Mesothelial cell of epicardium (in vitro differentiated cells): ENCODE results near the gene KIRREL3. TPM values are rescaled to one million over a fixed set of nuclear protein-coding genes. Genes with fewer than 3 reads are reported as not detected.

Source experiments
- DNase-seq, 2 experiments: peaks; one replicate each; pipeline ENCODE4 v3.0.0; 2021; ENCODE audit warnings: low spot score in 2 of 2; ENCODE audit not compliant: unreplicated experiment in 2 of 2
- H3K27ac Mint-ChIP-seq: 2 replicates; pipeline ENCODE4 v1.8.0; 2021; ENCODE audit warnings: mixed read lengths
- H3K27me3 Mint-ChIP-seq: 2 replicates; pipeline ENCODE4 v1.8.0; 2021; ENCODE audit warnings: low read depth, mixed read lengths
- H3K36me3 Mint-ChIP-seq: 2 replicates; pipeline ENCODE4 v1.8.0; 2021; ENCODE audit warnings: mixed read lengths
- H3K4me1 Mint-ChIP-seq: 2 replicates; pipeline ENCODE4 v1.8.0; 2021; ENCODE audit warnings: mixed read lengths
- H3K4me3 Mint-ChIP-seq: 2 replicates; pipeline ENCODE4 v1.8.0; 2021; ENCODE audit warnings: mild to moderate bottlenecking, moderate library complexity, mixed read lengths
- H3K9me3 Mint-ChIP-seq: 2 replicates; pipeline ENCODE4 v1.8.0; 2021; ENCODE audit warnings: mixed read lengths
- total RNA-seq: library from RNA; stranded (reverse); gene quantifications from 3 replicates; pipeline ENCODE4 v1.2.1, GENCODE V29; 2021
- TF ChIP-seq, protein P1 (sequence below): fragments of 200-600 bp; sonication (generic); IDR thresholded peaks from one replicate; pipeline ENCODE4 v1.5.0; 2021; ENCODE audit warnings: antibody characterized with exemption; ENCODE audit not compliant: unreplicated experiment

Gene KIRREL3
- total RNA-seq, 1 donor from 2014 or later = 0.31 TPM

DNA sequence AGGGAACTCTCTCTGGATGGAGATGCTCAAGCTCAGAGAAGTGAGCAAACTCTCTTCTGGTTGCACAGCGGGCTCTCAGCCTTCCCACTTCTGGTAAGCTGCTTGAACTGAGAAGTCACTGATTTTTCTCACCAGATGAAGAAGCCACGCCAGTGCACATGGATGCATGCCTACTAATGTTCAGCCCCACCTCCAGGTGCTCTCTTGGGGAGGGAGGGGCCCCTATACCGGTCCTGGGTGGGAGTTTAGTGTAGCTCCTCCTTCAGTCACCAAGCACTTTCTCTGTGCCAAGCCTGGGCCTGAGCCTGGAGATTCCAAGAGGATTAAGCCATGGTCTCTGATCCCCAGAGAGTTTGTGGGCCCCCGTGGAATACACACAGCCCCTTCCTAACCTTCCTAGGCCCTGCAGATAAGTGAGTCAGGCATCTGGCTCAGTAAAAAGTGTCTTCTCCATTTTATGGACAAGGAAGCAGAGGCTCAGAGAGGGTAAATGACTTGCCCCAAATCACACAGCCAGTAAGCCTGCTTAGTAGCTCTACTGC, 502.9 kb downstream of the KIRREL3 start:
- Mint-ChIP-seq H3K4me3 (no peak overlapping the region), H3K27ac (no peak overlapping the region), H3K9me3 (no peaks in the 10 kb centered on the region), H3K27me3 (peaks cover 31% of the 10 kb centered on the region), H3K36me3 (no peaks in the 10 kb centered on the region), H3K4me1 (peaks cover 6% of the 10 kb centered on the region)
- no peak for DNase-seq
- TF ChIP-seq, protein P1, sequence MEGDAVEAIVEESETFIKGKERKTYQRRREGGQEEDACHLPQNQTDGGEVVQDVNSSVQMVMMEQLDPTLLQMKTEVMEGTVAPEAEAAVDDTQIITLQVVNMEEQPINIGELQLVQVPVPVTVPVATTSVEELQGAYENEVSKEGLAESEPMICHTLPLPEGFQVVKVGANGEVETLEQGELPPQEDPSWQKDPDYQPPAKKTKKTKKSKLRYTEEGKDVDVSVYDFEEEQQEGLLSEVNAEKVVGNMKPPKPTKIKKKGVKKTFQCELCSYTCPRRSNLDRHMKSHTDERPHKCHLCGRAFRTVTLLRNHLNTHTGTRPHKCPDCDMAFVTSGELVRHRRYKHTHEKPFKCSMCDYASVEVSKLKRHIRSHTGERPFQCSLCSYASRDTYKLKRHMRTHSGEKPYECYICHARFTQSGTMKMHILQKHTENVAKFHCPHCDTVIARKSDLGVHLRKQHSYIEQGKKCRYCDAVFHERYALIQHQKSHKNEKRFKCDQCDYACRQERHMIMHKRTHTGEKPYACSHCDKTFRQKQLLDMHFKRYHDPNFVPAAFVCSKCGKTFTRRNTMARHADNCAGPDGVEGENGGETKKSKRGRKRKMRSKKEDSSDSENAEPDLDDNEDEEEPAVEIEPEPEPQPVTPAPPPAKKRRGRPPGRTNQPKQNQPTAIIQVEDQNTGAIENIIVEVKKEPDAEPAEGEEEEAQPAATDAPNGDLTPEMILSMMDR = no peak

DNA sequence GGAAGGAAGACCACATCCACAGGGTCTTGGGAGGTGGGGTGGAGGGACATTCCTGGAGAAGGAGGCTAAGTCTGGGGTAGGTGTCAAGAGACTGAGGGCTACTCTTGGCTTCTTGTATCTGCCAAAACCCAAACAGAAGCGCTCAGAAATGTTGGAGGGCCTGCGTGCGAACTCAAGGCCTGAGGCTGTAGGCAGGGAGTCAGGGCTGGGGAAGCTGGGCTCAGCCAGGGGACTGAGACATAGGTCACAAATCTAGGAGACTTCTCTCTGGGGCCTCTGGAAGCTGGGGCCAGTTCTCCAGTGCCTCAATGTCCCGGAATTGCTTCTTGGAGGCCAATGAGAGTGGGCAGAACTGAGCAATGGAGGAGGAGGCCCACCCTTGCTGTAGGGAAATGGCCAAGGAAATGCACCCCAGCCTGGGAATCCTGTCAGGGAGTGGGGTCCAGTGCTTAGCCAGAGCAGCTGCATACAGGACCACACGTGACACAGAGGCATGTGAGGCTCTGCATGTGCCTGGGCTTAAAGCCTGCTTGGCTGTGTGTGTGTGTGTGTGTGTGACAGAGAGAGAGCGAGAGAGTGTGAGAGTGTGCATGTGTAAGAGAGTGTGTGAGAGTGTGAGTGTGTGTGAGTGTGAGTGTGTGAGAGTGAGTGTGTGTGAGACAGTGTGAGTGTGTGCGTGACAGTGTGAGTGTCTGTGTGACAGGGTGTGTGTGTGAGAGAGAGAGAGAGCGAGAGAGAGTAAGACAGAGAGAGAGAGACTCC, 503.8 kb downstream of the KIRREL3 start:
- Mint-ChIP-seq H3K36me3 (no peaks in the 10 kb centered on the region), H3K27ac (no peak overlapping the region)

DNA sequence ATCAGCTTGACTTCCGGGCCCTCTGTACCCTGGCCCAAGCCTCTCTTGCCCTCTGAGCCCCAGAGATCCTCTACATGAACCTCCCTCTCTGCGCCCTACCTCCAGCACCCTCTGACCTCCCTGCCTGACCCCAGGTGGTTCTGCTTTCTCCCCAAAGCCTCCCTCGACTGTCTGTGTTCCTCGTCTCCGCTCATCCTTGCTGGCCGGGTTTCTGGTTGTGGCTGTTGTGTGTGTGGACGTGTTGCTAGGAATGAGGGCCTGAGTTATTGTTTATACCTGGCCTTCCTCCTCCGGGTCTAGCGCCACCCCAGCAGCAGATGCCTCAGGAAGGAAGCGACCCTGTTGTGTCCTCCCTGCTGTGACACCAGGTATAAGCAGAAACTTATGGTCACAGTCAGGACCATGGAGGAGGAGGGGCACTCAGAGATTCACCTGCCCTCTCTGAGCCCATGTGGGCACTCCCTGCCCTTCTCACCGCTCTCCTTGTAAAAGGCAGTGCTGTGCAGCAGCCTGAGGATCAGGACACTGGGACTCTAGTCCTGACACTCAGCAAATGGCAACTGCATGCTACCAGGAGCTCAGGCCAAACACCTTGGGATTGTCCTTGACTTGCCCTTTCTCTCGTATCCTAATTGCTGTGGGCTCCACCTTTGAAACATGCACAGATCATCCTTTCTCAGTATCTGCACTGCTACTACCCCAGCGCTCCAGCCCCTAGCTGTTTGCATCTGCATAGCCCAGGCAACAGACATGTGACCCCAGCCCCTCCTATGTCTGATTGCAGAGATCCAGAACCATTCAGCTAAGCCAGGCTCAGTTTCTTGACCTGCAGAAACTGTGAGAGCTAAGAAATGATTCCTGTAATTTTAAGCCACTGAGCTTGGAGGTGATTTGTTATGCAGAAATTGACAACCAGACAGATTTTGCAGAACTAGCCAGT, 505.0 kb downstream of the KIRREL3 start:
- TF ChIP-seq, protein P1 = no peak
- H3K9me3 Mint-ChIP-seq = no peaks in the 10 kb centered on the region
- no peak for DNase-seq
- H3K27me3 Mint-ChIP-seq = peaks cover 14% of the 10 kb centered on the region
- H3K4me1 Mint-ChIP-seq = peaks cover 6% of the 10 kb centered on the region
- no peak overlapping the region for H3K4me3 Mint-ChIP-seq
- H3K27ac Mint-ChIP-seq = no peak overlapping the region
- no peaks in the 10 kb centered on the region for H3K36me3 Mint-ChIP-seq

More for the DNA sequence above, 503.8 kb downstream of the KIRREL3 start:
- H3K27me3 Mint-ChIP-seq = peaks cover 22% of the 10 kb centered on the region
- TF ChIP-seq, protein P1 = no peak
- no peak overlapping the region for H3K4me3 Mint-ChIP-seq
- DNase-seq = no peak
- peaks cover 6% of the 10 kb centered on the region for H3K4me1 Mint-ChIP-seq
- no peaks in the 10 kb centered on the region for H3K9me3 Mint-ChIP-seq

DNA sequence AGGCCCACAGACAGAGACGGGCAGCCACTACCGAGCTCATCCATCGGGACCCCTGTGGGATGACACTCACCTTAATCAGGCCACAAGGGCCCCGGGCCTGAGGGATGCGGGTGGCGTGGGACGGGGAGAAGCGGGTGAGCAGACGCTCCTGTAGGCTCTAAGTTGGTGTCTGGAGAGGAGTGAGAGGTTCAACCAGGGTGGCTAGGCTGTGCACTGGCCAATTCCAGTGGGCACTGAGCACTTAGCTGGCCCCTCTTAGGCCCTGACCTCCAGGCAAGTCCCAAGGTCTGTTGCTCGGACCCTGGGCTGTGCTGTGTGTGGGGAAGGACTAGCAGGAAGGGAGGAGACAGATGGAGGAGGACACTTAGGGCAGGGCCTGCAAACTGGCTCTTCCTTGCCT, 505.7 kb downstream of the KIRREL3 start:
- H3K4me3 Mint-ChIP-seq = no peak overlapping the region
- peaks cover 12% of the 10 kb centered on the region for H3K27me3 Mint-ChIP-seq
- no peaks in the 10 kb centered on the region for H3K36me3 Mint-ChIP-seq
- H3K9me3 Mint-ChIP-seq = no peaks in the 10 kb centered on the region
- H3K27ac Mint-ChIP-seq = no peak overlapping the region
- no peak for DNase-seq
- TF ChIP-seq, protein P1 = no peak
- H3K4me1 Mint-ChIP-seq = peaks cover 8% of the 10 kb centered on the region

DNA sequence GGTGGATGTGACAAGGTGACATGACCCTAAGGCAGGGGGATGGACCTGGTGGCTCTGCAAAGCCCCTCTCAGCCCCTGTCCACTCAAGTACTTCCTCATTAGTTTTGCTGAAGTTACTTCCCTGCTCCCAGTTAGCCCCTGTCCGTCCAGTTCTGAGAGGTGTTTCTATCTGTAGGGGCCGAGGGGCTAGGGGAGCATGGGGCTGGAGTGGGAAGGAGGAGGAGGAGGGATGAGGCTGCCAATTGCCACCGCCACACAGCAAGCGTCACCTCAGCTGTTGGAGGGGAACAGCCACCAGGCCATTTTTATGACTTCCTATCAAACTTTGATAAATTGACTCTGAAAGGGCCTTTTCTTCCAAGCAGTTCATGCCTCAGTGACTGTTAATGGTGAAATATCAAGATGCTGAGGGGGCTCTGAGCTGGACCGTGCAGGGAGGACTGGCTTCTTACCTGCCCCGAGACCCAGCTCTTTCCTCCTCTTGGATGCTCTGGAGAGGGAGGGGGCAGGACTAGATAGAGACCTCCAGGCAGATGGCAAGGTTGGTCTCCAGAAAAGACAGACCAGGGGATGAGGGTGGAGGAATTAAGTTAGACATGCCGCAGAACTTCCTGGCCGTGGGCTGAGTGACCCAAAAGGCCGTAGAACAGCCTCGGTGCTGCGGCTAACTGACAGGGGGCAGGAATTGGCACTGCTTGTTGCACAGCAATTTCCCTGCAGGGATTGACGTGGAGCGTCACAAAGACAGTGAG, 508.1 kb downstream of the KIRREL3 start:
- Mint-ChIP-seq H3K4me1 (peaks cover 11% of the 10 kb centered on the region), H3K4me3 (no peak overlapping the region), H3K36me3 (no peaks in the 10 kb centered on the region), H3K27me3 (peaks cover 4% of the 10 kb centered on the region), H3K9me3 (no peaks in the 10 kb centered on the region), H3K27ac (no peak overlapping the region)
- TF ChIP-seq, protein P1 = no peak
- DNase-seq = no peak
